Measurements from ENCODE around the gene UGT1A10.

Gene UGT1A10

DNA sequence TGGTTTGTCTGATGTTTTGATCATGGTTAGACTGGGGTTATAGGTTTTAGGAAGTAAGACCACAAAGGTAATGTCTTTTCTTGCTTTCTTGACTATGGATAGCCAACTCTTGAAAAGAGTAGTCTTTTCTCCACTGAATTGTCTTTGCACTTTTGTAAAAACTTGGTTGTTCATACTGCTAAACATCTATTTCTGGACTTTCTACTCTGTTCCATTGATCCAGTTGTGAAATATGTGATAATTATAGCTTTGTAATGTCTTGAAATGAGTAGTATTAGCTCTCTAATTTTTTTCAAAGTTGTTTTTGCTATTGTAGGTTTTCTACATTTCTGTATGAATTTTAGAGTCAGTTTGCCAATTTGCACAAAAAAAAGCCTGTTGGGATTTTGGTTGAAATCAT, 22.4 kb downstream of the UGT1A10 start:
- no peaks in the 10 kb centered on the region for H3K36me3 ChIP-seq (ENCODE audit: control insufficient read depth, insufficient read depth, low read length)
- H3K27me3 ChIP-seq (ENCODE audit: control insufficient read depth, insufficient read depth, low read length) = no peaks in the 10 kb centered on the region
- no peaks in the 10 kb centered on the region for H3K9me3 ChIP-seq (ENCODE audit: control insufficient read depth, low read length)
- no peak overlapping the region for H3K9ac ChIP-seq (ENCODE audit: low read length)
- H3K4me1 ChIP-seq (ENCODE audit: control insufficient read depth, insufficient read depth, low read length) = peaks cover 6% of the 10 kb centered on the region
- no peak overlapping the region for H3K4me3 ChIP-seq (ENCODE audit: low read length)

DNA sequence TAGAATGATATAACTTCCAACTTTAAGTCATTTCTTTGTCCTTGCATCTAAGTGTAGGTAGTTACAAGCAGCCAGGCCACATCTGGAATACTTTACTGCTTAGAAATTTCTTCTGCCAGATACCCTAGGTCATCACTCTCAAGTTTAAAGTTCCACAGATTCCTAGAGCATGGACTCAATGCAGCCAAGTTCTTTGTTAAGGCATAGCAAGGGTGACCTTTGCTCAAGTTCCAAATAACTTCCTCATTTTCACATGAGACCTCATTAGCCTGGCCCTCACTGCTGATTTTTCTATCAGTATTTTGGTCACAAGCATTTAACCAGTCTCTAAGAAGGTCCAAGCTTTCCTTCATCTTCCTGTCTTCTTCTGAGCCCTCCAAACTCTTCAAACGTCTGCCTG, 27.7 kb downstream of the UGT1A10 start:
- no peak overlapping the region for H3K9ac ChIP-seq (ENCODE audit: low read length)

DNA sequence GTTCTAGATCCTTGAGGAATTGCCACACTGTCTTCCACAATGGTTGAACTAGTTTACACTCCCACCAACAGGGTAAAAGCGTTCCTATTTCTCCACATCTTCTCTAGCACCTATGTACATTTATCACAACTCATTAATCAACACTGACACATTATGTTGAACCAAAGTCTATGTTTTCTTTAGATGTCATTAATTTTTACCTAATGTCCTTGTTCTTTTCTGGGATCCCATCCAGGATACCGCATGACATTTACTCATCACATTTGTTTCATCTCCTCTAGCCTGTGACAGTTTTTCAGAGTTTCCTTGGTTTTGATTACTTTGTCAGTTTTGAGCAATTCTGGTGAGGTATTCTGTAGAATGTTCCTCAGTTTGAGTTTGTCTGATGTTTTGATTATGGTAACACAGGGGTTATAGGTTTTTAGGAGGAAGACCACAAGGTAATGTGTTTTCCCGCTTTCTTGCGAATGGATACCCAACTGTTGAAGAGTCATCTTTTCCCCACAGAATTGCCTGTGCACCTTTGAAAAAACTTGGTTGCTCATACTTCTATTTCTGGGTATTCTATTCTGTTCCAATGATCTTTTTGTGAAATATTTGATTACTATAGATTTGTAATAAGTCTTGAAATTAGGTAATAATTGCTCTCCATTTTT, 32.5 kb downstream of the UGT1A10 start:
- H3K4me1 ChIP-seq (ENCODE audit: control insufficient read depth, insufficient read depth, low read length) = no peaks in the 10 kb centered on the region
- no peaks in the 10 kb centered on the region for H3K27me3 ChIP-seq (ENCODE audit: control insufficient read depth, insufficient read depth, low read length)
- H3K4me3 ChIP-seq (ENCODE audit: low read length) = no peak overlapping the region

More for the DNA sequence above, 27.7 kb downstream of the UGT1A10 start:
- Histone ChIP-seq H3K9me3 (ENCODE audit: control insufficient read depth, low read length) (no peaks in the 10 kb centered on the region), H3K36me3 (ENCODE audit: control insufficient read depth, insufficient read depth, low read length) (no peaks in the 10 kb centered on the region), H3K4me1 (ENCODE audit: control insufficient read depth, insufficient read depth, low read length) (no peaks in the 10 kb centered on the region), H3K27me3 (ENCODE audit: control insufficient read depth, insufficient read depth, low read length) (no peaks in the 10 kb centered on the region), H3K4me3 (ENCODE audit: low read length) (no peak overlapping the region)

DNA sequence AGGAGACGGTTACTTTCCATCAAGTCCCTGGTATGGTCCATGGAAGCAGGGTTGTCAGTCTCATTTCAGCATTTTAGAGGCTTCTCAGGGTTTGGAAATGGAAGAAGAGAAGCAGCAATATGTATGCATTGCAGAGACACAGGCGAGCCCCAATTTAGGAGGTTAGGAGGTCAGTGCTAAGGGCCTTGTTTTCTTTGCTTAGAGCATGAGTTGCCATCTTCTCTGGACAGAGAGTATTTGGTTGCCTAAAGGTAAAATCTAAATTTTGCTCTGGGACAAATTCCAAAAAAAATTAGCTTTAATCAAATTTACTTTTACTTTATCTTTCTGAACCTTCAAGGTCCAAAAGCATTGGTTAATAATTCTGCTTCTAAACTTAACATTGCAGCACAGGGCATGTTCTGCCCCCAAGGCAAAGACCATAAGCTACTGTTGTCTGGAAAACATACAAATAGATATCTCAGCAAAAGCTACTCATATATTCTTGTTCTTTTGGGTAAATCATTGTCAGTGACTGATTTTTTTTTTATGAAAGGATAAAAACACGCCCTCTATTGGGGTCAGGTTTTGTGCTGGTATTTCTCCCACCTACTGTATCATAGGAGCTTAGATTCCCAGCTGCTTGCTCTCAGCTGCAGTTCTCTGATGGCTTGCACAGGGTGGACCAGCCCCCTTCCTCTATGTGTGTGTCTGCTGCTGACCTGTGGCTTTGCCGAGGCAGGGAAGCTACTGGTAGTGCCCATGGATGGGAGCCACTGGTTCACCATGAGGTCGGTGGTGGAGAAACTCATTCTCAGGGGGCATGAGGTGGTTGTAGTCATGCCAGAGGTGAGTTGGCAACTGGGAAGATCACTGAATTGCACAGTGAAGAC, 35.3 kb downstream of the UGT1A10 start, which contains the start of gene UGT1A9:
UGT1A9 (plus strand) TSS at position 609 of the 872 bp plus-strand sequence; CDS start at position 646, 37 bp downstream.
- H3K9ac ChIP-seq (ENCODE audit: low read length) = no peak within 1 kb of the TSS
- no peaks in the 10 kb centered on the region for H3K27me3 ChIP-seq (ENCODE audit: control insufficient read depth, insufficient read depth, low read length)
- H3K36me3 ChIP-seq (ENCODE audit: control insufficient read depth, insufficient read depth, low read length) = no peaks in the 10 kb centered on the region
- H3K9me3 ChIP-seq (ENCODE audit: control insufficient read depth, low read length) = no peaks in the 10 kb centered on the region
- H3K4me3 ChIP-seq (ENCODE audit: low read length) = no peak within 1 kb of the TSS
- no peaks in the 10 kb centered on the region for H3K4me1 ChIP-seq (ENCODE audit: control insufficient read depth, insufficient read depth, low read length)

More for the DNA sequence above, 32.5 kb downstream of the UGT1A10 start:
- Histone ChIP-seq H3K9ac (ENCODE audit: low read length) (no peak overlapping the region), H3K9me3 (ENCODE audit: control insufficient read depth, low read length) (no peaks in the 10 kb centered on the region), H3K36me3 (ENCODE audit: control insufficient read depth, insufficient read depth, low read length) (no peaks in the 10 kb centered on the region)

DNA sequence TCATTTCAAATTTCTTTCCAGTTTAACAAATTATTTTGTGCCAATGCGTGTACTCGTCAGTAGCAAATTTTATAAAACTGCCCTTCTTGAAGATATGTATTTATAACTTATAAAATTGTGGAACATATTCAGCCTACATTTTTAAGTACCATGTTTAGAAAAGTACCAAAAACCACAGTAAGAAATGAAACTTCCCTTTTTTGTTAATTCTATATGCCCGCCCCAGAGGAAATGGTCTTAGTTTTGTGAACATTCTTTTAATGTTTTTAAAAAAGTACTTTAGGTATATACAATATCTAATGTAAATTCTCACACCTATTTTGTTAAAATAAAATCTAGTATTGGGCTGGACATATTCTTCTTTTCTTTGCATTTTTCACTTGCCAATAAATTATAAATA, 36.6 kb downstream of the UGT1A10 start:
- no peaks in the 10 kb centered on the region for H3K36me3 ChIP-seq (ENCODE audit: control insufficient read depth, insufficient read depth, low read length)
- no peaks in the 10 kb centered on the region for H3K4me1 ChIP-seq (ENCODE audit: control insufficient read depth, insufficient read depth, low read length)
- H3K27me3 ChIP-seq (ENCODE audit: control insufficient read depth, insufficient read depth, low read length) = no peaks in the 10 kb centered on the region
- H3K9me3 ChIP-seq (ENCODE audit: control insufficient read depth, low read length) = no peaks in the 10 kb centered on the region
- no peak overlapping the region for H3K9ac ChIP-seq (ENCODE audit: low read length)
- no peak overlapping the region for H3K4me3 ChIP-seq (ENCODE audit: low read length)

DNA sequence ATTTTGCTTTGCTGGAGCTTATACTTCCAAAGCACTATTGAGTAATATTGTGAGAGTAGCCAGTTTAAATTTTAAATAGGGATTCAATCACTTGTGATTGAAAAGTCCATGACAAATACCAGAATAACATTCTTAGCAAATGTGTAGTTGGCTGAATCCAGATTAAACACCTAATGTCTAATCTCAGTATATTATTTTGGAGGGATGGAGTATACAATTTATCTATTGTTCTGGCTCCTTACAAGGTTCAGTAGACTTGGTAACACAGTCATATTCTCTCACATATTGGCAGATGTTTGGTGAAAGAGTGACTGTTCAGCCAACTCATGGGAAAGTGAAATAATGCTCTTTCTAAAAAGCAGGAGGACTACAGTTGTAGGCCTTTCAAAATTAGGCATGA, 37.6 kb downstream of the UGT1A10 start:
- Histone ChIP-seq H3K4me3 (ENCODE audit: low read length) (no peak overlapping the region), H3K9me3 (ENCODE audit: control insufficient read depth, low read length) (no peaks in the 10 kb centered on the region), H3K4me1 (ENCODE audit: control insufficient read depth, insufficient read depth, low read length) (no peaks in the 10 kb centered on the region), H3K36me3 (ENCODE audit: control insufficient read depth, insufficient read depth, low read length) (no peaks in the 10 kb centered on the region), H3K27me3 (ENCODE audit: control insufficient read depth, insufficient read depth, low read length) (no peaks in the 10 kb centered on the region), H3K9ac (ENCODE audit: low read length) (no peak overlapping the region)

DNA sequence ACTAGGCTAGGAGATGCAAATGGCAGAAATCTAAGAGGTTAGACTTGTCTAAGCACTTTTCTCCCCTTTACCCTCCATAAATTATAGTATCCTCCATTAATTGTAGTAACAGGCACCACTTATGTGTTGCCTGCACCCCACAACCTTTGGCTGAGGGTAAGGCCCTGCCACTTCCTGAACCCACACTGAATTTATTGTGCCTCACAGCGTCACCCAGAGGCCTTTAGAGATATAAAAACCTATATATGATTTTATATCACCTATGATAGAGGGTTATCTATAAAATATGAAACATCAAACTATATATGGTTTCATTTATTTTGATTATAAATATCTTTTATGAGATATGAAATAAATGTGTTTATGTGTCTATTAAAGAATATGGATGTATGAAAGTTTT, 38.1 kb downstream of the UGT1A10 start:
- Histone ChIP-seq H3K27me3 (ENCODE audit: control insufficient read depth, insufficient read depth, low read length) (no peaks in the 10 kb centered on the region), H3K4me3 (ENCODE audit: low read length) (no peak overlapping the region), H3K9ac (ENCODE audit: low read length) (no peak overlapping the region), H3K4me1 (ENCODE audit: control insufficient read depth, insufficient read depth, low read length) (no peaks in the 10 kb centered on the region), H3K9me3 (ENCODE audit: control insufficient read depth, low read length) (no peaks in the 10 kb centered on the region), H3K36me3 (ENCODE audit: control insufficient read depth, insufficient read depth, low read length) (no peaks in the 10 kb centered on the region)

DNA sequence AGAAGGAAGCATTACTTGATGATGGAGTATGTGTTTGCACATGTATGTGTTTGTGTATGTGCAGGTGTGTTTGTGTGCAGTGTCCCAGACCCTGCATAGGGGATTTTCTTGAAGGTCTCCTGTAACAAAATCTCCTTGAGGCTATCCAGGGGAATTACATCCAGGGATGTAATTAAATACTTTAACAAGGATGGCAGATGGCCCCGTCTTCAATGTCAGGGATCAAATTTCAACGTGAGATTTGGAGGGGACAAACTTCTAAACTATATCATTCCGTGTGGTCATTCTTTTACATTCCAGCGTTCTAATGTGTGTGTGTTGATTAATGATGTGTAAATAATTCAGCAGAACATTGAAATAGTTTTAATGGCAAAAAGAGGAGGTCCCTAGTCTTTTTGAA, 38.7 kb downstream of the UGT1A10 start:
- Histone ChIP-seq H3K4me3 (ENCODE audit: low read length) (no peak overlapping the region), H3K9me3 (ENCODE audit: control insufficient read depth, low read length) (no peaks in the 10 kb centered on the region), H3K9ac (ENCODE audit: low read length) (no peak overlapping the region), H3K4me1 (ENCODE audit: control insufficient read depth, insufficient read depth, low read length) (no peaks in the 10 kb centered on the region), H3K36me3 (ENCODE audit: control insufficient read depth, insufficient read depth, low read length) (no peaks in the 10 kb centered on the region), H3K27me3 (ENCODE audit: control insufficient read depth, insufficient read depth, low read length) (no peaks in the 10 kb centered on the region)

DNA sequence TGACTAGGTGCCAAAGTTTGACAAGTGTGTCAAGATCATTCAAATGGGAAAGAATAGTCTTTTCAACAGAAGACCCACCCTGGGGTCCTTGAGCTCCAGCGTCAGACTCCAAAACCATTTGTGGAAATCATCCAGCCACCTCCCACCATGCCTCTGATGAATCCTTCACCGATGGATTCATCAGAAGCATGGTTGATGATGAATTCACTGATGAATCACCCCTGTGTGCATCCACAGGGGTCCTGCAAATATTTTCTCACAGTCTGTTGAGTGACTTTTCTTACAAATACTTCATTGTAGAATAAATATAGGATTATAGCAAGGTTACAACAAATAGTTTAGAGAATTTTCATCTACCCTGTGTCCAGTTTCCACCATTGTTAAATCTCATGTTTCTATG, 39.8 kb downstream of the UGT1A10 start:
- Histone ChIP-seq H3K4me1 (ENCODE audit: control insufficient read depth, insufficient read depth, low read length) (no peaks in the 10 kb centered on the region), H3K4me3 (ENCODE audit: low read length) (no peak overlapping the region), H3K36me3 (ENCODE audit: control insufficient read depth, insufficient read depth, low read length) (no peaks in the 10 kb centered on the region), H3K9ac (ENCODE audit: low read length) (no peak overlapping the region), H3K9me3 (ENCODE audit: control insufficient read depth, low read length) (no peaks in the 10 kb centered on the region), H3K27me3 (ENCODE audit: control insufficient read depth, insufficient read depth, low read length) (no peaks in the 10 kb centered on the region)

DNA sequence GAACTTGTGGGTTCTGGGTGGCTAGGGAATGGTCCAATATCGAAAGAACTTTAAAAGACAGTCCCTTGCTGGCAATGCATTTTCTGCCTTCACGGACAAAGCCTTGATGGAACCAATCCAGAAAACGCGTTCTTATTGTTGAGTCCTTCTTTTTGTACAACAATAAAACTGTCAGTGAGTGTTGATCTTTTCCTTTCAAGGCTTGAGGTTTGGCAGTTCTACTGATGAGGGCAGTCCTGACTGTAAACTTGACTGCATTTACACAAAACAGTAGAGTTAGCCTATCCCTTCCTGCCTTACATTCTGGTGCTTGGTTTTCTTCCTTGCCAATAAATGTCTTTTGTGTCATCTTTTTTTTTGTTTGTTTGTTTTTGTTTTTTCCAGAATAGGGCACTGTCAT, 42.9 kb downstream of the UGT1A10 start:
- H3K9ac ChIP-seq (ENCODE audit: low read length) = no peak overlapping the region
- H3K9me3 ChIP-seq (ENCODE audit: control insufficient read depth, low read length) = no peaks in the 10 kb centered on the region
- no peak overlapping the region for H3K4me3 ChIP-seq (ENCODE audit: low read length)
- H3K36me3 ChIP-seq (ENCODE audit: control insufficient read depth, insufficient read depth, low read length) = no peaks in the 10 kb centered on the region
- no peaks in the 10 kb centered on the region for H3K27me3 ChIP-seq (ENCODE audit: control insufficient read depth, insufficient read depth, low read length)
- H3K4me1 ChIP-seq (ENCODE audit: control insufficient read depth, insufficient read depth, low read length) = no peaks in the 10 kb centered on the region

DNA sequence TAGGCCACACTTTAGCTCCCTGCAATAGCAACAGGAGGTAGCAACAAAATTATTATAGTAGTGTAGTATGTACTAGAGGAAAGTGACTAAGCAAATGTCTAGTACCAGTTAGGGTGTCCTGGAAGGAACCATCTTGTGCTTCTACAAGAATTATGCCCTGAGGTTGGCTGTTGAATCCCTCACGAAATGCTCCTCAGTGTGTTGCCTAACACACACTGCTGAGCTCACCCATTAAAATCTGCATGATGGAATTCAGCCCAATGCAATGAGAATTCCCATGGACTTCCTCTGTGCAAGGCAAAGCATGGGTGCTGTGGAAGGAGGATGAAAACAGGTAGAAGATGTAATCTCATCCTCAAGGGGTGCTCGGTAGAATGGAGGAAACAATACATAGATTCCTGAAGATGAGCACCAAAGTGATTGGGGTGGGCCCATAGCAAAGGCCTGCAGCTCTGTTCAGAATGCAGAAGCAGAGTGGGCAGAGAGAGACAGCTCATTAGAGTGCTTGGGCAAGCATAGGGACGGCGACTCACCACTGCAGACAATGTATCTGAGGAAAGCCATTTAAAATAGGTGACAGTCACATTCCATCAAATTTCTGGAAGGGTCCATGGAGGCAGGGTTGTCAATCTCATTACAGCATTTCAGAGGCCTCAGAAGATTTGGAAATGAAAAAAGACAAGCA, 44.3 kb downstream of the UGT1A10 start:
- no peaks in the 10 kb centered on the region for H3K4me1 ChIP-seq (ENCODE audit: control insufficient read depth, insufficient read depth, low read length)
- no peaks in the 10 kb centered on the region for H3K9me3 ChIP-seq (ENCODE audit: control insufficient read depth, low read length)
- no peaks in the 10 kb centered on the region for H3K36me3 ChIP-seq (ENCODE audit: control insufficient read depth, insufficient read depth, low read length)
- H3K4me3 ChIP-seq (ENCODE audit: low read length) = no peak overlapping the region
- no peak overlapping the region for H3K9ac ChIP-seq (ENCODE audit: low read length)
- no peaks in the 10 kb centered on the region for H3K27me3 ChIP-seq (ENCODE audit: control insufficient read depth, insufficient read depth, low read length)

DNA sequence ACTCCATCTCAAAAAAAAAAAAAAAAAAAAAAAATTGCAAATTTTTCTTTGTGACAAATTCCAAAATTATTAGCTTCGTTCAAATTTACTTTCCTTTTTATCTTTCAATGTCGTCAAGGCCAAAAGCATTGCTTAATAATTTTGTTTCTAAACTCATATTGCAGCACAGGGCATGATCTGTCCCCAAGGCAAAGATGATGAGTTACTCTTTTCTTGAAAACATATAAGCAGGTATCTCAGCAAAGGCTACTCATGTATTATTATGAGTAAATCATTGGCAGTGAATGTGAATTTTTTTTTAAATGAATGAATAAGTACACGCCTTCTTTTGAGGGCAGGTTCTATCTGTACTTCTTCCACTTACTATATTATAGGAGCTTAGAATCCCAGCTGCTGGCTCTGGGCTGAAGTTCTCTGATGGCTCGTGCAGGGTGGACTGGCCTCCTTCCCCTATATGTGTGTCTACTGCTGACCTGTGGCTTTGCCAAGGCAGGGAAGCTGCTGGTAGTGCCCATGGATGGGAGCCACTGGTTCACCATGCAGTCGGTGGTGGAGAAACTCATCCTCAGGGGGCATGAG, 45.4 kb downstream of the UGT1A10 start, which contains the start of gene UGT1A7:
UGT1A7 (plus strand) TSS at position 381 of the 579 bp plus-strand sequence; CDS start at position 418, 37 bp downstream.
- Histone ChIP-seq H3K9ac (ENCODE audit: low read length) (no peak within 1 kb of the TSS), H3K4me3 (ENCODE audit: low read length) (no peak within 1 kb of the TSS), H3K4me1 (ENCODE audit: control insufficient read depth, insufficient read depth, low read length) (peaks cover under 1% of the 10 kb centered on the region), H3K27me3 (ENCODE audit: control insufficient read depth, insufficient read depth, low read length) (no peaks in the 10 kb centered on the region), H3K36me3 (ENCODE audit: control insufficient read depth, insufficient read depth, low read length) (no peaks in the 10 kb centered on the region), H3K9me3 (ENCODE audit: control insufficient read depth, low read length) (no peaks in the 10 kb centered on the region)
